Measurements from ENCODE around the gene TXLNG. TPM values are rescaled to one million over a fixed set of nuclear protein-coding genes. Genes with fewer than 3 reads are reported as not detected.

The TXLNG gene
- total RNA-seq, 1 donor from 2014 or later: 9.2 TPM

DNA sequence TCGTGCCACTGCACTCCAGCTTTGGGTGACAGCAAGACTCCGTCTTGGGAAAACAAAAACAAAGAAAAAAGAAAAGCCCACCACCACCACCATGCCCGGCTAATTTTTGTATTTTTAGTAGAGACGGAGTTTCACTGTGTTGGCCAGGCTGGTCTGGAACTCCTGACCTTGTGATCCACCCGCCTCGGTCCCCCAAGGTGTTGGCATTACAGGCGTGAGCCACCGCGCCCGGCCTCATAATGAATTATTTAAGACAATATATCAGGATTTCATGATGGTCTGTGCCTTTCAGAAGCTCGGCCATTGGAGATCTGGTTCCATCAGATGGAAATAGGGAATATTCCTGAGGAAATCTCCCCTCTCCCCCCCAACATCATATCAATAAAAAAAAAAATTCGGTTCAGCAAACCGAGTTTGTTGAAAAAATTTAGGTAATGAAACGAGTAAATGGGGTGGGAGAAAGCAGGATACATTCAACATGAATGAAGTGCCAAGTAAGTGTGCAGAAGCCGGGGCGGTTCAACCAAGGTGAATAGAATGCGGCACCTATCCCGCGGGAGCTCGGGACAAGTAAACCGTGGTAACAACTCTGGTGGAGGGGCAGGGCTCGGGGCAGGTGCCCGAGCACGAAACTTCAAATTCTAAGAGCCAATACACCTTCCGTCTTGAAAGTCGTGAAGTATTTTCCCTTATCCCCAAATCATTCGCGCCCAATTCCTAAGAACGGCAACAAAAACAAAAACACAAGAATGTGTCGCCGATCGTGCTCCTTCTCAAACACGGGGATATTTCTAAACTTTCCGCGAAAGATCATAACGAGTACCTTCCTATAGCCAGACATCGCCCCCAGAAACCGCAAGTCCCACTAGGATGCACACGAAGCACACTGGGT, 773 bp upstream of the TXLNG start:
- no peak for DNase-seq

DNA sequence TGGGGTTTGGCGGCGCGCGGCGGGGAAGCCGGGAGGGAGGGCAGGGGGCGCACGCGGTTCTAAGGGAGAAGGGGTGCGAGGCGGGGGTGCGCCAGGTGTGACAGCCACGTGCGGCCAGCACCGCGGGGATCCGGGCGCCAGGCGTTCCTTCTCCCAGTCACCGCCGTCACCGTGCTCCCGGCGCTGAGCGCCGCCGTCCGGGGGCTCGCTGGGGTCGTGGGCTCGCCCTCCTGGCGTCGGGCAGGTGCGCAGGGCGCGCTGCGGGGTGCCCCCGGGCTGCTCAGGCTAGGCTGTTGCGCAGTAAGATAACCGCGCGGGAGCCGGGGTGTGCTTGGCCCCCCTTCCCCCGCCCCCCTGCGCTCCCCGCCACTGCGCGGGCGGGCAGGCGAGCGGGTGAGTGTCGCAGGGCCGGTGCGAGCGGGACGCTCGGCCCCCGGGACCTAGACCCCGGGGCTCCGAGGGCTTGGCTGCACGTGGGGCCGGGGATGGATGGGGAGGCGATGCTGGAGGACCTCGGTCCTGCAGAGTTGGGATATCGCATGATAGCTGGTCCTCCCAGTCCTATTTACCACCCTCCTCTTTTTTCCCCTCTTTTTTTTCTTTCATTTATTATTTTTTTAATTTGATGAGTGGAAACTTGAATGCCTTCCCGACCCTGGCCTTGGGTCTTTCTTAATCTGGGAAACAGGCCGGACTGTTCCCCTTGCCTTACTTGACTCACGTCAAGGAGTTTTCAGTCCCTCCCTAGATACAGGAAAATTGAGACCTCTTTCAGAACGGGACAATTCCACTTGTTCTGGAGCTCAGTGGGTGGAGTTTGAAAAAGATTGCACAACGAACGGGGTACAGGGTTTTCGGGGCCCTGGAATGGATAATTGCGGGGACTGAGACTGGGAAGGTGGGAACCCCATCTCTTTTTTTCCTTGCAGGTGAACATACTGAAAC, 797 bp downstream of the TXLNG start:
- peak; percentile 4 for DNase-seq

DNA sequence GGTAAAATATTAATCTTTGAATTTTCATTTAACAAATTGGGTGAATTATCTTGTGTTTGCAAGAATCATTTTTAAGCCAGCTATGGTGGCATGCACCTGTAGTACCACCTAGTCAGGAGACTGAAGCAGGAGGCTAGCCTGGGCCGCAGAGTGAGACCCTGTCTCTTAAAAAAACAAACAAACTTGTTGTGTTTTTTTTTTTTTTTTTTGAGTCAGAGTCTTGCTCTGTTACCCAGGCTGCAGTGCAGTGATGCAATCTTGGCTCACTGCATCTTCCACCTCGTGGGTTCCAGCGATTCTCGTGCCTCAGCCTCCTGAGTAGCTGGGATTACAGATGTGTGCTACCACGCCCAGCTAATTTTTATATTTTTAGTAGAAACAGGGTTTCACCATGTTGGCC, 2.2 kb downstream of the TXLNG start:
- no peak for DNase-seq

DNA sequence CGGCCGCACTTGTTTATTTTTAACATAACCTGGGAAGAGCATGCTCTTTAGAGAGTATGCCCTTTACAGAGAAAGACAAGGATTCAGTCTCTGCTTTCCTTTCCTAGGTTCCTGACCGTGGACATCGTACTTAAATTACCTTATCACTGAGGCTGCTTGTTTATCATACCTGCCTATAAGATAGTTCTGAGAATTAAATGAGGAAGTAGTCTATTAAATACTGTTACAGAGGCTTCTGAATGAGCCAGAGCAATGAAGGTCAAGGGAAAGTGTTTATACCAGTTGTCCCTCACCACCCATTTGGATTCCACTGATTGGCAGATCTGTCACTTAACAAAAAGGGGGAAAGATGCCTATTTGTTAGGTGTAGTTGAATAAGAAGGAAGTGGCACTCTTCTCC, 10.0 kb downstream of the TXLNG start:
- DNase-seq: no peak

DNA sequence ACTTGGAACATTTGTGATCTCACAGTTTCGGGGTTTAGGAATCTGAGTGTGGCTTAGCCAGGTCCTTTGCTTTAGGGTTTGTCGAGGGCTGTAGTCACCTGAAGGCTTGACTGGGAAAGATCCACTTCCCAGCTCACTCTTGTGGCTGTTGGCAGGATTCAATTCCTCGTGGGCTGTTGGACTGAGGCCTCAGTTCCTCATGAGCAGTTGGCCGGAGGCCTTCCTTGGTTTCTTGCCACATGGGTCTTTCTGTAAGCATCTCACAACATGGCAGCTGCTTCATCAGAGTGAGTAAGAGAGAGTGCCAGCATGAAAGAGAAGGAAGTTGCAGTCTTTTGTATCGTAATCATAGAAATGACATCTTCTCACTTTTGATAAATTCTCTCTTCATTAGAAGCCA, 11.1 kb downstream of the TXLNG start:
- DNase-seq: no peak

DNA sequence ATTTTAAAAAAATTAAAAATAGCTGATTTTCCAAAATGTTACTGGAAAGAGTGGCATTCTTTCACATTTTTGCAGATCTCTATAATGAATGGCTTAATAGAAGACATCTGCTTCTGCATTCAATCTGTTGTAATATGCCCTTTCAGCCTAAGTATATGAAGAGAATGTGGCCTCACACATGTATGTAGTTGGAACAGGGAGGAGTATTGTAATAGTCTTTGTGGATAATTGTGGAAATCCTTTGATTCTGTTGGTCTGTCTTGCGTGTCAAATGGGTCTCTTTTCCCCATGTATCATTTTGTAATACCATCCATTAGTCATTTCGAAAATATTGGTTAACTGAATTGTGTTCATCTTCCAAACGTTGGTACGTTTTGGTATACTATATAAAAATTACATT, 11.6 kb downstream of the TXLNG start:
- no peak for DNase-seq

DNA sequence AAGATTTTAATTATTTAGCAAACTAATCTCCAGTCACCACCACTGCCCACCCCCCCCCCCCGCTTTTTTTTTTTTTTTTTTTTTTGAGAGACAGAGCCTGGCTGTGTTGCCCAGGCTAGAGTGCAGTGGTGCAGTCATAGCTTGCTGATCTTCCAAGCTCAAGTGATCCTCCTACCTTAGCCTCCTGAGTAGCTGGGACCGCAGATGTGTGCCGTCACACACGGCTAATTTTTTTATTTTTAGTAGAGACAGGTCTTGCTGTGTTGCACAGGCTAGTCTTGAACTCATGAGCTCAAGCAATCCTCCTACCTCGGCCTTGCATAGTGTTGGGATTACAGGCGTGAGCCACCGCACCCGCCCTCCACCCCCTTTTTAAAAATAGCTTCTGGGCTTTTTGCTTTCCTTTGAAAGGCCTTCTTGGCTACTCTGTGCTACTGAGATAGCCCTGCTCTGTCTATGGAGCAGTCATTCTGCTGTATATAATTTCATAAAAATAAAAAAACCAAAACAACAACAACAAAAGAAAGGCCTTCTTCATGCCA, 18.7 kb downstream of the TXLNG start:
- no peak for DNase-seq

DNA sequence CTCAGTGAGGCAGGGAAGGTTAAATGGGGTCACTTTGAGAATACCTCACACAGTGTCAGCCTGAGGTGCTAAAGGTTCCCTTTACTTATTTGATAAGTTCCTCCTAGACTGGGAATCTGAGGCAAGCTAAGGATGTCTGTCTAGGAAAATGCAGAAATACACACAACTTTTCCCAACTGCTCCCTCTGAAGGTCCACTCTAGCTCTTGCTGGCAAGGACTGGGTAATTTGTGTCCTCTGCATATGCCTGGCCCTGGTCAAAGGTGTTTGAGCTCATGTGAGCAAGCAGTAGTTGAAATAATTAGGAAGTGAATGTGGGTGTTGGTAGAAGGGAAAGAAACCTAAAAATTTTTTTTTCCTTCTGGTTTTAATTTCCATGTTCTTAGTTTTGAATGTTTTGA, 21.3 kb downstream of the TXLNG start:
- no peak for DNase-seq

DNA sequence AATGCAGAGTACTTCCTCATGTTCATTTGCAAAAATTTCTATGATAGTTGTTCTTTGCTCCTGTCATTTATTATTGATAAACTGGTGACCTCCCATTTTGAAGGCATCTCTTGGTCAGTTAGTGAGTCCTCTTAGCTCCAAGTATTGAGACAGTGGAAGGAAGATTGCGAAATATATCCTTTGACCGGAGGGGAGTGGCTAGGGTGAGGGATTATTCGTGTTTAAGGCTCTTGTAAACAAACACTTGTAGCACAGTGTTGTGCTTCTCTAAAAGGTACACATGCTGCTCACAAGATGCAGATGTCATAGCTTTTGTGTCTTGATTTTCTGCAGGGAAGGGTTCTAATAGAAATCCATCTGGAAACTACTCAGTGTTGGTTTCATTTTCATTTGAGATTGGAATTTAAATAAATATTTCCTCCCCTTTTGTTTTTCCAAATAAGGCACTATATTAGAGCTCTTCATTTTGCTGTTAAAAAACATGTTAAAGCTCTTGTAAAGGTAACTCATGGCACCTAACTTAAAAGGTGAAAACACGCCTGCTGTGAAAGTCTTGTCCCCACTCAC, 21.8 kb downstream of the TXLNG start:
- DNase-seq: peak; percentile 9

DNA sequence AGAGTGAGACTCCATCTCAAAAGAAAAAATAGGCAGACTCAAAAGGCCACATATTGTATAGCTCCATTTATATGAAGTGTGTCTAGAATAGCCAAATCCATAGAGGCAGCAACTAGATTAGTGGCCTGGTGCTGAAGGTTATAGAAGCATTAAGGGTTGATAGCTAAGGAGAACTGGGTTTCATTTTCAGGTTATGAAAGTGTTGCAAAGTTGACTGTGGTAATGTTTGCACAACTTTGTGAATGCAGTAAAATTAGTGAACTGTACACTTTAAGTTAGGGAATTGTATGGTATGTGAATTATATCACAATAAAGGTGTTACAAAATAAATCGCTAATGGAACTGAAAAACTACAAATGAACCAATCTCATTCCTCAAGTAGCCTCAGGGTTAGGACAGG, 28.3 kb downstream of the TXLNG start:
- no peak for DNase-seq

DNA sequence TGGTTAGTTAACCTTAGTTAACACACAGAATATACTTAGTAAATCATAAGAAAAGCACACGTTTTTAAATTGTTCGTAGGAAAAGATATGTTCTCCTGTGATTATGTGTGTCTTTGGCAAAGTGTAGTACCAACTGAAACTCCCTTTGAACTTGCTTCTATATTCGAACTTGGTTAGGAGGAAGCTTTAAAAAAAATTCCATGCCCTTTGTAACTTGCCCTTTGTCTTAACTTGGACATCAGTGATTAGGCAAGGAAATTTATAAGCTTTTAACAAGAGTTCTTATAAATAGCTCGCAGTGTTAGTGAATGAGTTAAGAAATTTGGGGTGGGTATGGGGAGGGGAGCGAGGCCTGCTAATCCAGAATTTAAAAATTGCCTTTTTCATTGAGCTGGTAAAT, 33.4 kb downstream of the TXLNG start:
- no peak for DNase-seq

DNA sequence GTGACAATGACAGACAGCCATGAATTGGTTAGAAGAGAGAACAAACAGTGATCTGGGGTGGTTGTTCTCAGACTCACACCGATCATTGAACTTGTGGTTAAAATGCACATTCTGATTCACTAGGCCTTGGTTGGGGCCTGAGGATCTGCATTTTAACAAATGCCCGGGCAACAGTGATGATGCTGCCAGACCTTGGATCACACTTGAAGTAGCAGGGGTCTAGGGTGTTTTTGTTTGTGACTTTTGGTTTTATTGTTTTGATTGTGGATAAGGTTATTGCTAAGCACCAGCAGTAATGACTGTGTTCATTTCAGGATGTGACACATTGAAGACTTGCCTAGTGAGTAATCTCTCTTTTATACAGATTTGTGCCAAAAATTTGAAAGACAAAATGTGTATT, 36.5 kb downstream of the TXLNG start:
- no peak for DNase-seq

DNA sequence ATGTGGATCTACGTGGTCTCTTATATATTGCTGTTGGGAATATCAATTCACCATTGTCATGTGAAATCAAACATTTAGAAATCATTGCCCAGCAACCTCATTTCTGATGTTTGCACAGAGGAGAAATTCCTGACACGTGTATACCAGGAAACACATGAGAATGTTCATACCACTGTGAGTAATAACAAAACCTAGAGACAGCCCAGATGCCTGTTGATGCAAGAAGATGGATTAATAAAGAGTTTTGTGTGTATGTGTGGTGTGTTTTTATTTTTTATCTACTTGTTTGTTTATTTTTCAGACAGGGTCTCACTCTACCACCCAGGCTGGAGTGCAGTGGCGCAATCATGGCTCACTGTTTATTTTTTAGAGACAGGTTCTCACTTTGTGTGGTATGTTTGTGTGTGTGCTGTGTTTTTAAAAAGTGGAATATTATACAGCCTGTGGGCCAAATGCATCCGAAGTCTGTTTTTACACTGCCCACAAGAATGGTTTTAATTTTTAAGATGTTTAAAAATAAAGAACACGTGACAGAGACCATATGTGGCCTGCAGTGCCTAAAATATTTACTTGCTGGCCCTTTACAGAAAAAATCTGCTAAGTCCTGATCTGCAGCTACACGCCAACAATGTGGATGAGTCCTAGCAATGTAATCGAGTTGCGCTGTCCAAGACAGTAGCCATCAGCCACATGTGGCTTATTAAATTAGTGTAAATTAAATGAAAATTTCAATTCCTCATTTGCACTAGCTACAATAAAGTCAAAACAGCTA, 39.2 kb downstream of the TXLNG start:
- DNase-seq: no peak

DNA sequence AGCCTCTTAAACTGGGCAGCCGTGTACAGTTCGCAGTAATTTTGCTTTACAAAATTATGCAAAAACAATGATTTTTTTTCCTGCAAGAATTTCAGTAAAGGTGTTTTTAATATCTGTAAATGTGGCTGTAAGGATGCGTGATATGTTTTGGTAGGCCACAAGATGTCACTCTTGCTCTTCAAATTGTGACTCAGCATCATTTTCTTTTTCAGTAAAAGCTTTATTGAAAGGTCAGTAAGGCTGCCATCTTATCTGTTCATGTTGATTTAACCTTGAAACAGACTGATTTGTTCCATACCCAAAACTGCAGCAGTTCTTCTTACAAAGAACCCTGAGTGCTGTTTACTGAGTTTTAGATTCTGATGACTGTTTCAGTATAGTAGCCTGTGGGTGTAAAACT, 39.9 kb downstream of the TXLNG start:
- DNase-seq: peak; percentile 38

DNA sequence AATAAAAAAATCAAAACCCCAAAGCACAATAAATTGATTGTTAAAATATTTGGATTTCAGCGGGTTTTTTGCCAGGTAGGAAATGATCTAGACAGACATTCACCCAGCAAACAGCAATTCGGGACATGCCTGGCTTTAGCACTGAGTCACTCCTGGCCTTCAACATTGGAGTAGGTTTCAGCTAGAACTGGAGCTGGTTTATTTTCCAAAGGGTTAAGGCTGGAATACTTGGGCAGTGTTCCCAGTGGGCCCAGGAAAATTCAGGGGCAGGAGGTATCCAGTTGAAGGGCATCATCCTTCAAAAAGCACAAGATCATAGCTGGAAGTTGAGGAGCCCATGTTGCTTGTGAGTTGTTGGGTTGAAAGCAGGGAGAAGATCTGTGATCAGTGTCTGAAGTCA, 41.0 kb downstream of the TXLNG start:
- DNase-seq: no peak

DNA sequence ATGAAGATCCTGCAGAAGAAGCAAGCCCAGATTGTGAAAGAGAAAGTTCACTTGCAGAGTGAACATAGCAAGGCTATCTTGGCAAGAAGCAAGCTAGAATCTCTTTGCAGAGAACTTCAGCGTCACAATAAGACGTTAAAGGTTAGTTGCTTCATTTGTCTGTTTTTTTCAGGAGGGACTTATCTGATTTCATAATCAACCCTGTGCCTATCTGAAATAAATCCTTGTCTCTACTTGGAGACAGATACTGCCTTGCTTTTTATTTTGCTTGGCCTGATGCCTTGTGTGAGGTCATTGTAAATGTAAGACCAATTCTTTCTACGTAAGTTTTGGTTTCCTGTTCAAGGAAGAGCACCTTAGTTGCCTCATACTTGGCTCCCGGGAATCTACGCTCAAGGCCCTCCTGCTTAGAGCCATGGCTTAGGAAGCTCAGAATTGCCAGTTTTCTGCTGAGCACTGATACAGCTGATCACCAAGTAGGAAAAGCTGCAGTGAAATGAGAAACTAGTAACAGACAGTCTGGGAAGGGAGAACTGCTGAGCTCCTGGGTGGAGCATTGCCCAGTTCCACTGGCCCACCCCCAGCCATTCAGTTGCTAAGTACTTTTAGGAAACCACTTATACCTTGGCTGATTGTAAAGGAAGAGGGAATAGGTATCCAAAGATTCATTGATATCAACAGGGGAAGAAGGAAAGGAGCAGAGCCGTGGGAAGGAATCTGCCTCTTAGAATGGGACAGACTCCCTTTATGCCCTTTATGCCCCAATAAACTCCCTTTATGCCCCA, 42.0 kb downstream of the TXLNG start:
- peak; percentile 43 for DNase-seq

DNA sequence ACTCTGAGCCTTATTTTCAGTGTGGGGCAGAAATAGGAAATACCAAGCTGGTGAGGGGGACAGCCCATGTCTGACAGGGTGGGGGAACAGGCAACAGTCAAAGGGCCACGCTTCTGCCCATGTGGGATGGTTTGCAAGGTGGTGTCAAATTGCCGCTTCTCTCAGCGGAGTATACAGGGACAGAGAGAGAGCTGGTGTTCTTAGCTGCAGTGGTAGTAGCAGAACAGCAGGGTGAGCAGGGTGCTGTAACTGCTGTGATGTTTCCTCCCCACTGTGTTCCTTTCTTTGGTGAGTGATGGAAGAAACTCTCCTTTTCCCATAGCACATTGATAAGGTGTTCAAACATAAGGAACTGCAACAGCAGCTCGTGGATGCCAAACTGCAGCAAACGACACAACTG, 46.0 kb downstream of the TXLNG start:
- DNase-seq: no peak

DNA sequence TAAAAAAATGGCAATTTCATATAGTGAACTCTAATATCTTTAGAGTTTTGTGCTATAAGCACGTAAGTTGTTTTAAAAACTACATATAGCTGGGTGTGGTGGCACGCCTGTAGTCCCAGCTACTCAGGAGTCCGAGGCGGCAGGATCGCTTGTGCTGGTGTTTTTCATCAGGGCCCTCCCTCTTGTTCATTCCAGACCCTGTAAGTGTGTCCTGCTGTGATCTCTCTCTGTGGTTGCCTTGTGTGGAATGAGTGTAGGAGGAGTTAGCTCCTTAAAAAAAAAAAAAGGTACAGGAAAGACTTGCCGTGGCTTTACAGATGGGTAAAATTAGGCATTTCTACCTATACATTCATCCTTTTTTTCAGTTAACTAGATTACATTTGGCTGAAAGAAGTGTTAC, 48.5 kb downstream of the TXLNG start:
- no peak for DNase-seq

DNA sequence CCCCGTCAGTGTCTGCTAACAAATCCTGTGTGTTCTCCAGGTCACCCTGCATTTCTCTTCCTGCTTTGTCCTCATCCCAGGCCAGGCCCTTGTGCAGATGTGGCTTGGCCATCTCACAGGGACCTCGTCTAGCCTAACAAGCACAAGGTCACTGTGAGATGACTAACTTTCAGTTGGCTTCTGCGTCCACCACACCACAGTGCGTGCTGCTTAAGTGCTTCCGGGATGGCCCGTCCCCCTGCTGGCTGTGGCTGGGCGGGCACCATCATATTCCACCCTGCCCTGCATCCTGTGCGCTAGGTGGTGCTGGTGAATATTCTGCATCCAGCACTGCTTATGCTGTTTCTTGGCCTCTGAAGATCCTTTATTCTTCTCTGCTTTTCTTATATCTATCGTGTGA, 50.1 kb downstream of the TXLNG start:
- peak; percentile 18 for DNase-seq

DNA sequence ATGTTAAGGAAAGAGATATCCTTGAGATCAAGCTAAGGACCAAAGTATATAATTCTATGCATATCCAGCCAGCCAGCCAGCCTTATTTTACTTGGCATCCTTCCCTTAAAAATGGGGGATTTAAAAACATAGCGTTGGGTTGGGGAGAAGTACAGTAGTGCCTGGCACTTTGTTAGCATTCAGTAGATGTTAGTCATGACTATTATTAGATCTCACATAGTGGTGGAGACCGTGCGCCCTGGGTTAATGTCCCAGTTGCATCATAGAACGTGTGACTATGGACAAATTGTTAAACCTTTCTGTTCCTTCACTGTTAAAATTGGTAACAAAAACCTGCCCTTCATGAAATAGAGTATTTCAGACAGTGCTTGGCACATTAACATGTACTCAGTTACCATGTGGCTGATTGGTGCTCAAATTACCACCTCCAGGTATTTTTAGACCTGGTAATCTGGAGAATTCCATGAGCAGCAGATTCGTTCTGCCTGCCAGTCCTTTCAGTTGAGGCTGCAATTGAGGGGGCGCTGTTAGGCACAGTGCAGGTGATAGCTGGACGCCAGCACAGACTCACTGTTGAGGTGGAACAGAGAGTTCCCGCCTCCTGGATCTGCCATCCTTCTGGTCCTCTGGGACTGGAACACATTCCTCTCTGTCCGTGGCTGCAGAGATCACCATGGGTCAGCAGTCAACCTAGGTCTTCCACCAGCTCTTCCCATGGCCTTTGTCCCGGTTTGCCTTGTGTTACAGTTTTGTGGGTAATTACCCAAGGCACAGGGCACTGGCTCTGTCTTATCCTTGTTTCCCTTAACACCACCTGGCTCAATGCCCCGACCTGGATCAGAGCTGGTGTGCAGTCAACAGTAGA, 52.2 kb downstream of the TXLNG start:
- DNase-seq: peak; percentile 29

Measured in tongue (tissue), 2 donors.